Stimulated activated CD4-positive, alpha-beta T cell treated with anti-CD3 and anti-CD28 coated beads, Interleukin-12 subunit alpha, Interleukin-12 subunit beta, amount 100 ng/mL, for 4 hours (primary cell): ENCODE measurements around the gene P2RY2.
"Not testable (repeated sequence)": the region's sequence is repeated elsewhere in the genome, so short reads cannot be mapped to it uniquely, and the experiment has no call there.

Experiments
- DNase-seq: peaks from one replicate; pipeline ENCODE4 v3.0.0-alpha.2; 2020

The P2RY2 gene

DNA sequence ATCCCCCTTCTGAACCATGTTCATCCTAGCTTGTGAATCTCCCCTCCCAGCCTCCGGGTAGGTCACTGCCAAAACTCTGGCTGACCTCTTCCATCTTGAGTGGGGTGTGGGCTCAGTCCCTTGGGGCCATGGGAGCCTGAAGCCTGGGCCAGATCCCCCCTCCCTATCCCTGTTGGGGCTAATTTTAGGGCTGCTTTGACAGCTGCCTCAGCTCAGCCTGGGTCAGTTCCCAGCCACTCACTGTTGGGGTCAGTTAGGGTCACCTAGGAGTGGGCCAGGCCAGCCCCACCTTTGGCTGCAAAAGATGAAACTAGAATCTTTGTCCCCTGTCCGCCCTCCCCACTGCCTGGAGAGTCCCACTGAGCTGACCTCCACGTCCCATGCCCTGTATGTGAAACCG, 29.8 kb upstream of the P2RY2 start:
- no peak for DNase-seq

DNA sequence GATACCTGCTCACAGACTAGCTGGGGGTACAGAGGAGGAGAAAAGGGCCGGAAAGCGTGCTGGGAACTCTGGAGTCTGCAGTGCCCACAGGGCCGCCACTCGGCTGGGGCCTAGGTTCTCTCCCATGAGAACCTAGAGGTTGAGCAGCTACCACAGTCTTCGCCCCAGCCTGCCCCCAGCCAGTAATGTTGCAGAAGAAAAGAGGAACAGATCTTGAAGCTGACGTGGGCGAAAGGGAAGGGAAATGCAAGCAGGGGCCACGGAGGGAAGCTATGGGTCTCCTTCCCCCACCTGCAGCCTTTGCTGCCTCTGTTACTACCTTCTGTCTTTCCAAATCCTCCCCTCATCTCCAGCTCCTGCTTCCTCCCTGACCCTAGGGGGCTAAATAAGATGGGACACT, 28.8 kb upstream of the P2RY2 start:
- no peak for DNase-seq

DNA sequence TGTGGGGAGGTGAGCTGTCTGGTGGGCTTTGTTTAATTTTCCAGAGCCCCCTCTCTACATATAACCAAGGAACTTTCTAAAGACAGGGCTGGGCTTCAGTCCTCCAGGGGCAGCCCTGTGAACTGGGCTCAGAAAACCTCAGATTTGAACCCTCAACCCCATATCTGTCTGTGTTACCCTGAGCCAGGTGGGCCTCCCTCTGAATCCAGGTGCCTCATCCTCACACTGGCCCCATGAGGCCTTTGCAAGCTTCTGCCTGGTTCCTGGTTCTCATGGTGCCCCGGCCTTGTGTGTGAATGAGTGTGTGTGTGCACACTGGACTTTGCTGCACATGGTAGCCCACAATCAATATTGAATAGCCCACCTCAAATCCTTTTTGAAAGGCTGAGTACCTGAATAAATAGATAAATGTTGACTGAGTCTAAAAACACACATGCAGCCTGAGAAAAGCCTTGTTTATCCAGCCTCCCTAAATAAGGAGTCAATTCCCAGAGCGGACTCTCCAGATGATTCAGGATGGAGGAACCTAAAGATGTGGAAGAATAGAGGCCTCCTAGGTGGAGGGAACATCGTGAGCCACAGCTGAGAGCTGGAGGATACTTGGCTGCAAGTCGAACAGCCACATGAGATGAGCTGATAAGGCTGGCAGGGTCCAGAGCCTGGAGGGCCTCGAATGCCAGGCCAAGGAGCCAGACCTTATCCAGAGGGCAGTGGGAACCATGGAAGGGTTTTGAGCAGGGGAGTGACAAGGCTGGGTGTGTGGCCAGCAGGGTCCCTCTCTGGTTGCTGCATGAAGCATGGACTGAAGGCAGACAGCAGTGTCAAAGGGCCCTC, 28.1 kb upstream of the P2RY2 start:
- no peak for DNase-seq

DNA sequence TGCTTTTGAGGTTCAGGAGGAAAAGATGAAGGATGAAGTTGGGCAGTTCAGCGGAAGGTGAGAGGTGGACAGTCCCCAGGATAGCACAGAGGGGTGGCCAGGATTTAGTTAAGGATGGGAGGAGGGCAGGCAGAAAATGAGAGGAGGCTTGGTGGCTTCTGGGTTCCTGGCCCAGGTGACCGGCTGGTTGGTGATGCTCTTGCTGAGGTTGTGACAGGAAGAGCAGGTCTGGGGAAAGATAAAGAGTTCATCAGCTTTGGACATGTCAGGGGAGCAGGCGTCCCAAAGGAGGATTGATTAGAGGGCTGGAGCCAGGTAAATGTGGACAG, 27.6 kb upstream of the P2RY2 start:
- no peak for DNase-seq

DNA sequence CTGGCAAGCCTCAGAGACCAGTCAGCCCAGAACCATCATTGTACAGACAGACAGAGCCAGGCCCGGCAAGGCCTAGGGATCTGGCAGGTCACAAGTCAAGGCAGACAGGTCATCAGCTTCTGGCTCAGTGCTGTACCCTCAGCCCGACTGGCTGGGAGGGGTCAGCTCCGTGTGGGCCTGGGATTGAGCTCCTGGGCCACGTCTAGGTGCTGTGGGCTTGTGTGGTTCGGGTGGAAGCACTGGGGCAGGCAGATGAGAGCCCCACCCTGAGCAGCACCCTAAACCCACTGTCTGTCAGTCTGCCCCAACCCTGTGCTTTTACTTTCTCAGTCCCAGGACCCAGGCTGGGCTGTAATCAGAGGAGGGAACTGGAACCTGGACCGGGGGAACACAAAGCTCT, 26.9 kb upstream of the P2RY2 start:
- DNase-seq = no peak

DNA sequence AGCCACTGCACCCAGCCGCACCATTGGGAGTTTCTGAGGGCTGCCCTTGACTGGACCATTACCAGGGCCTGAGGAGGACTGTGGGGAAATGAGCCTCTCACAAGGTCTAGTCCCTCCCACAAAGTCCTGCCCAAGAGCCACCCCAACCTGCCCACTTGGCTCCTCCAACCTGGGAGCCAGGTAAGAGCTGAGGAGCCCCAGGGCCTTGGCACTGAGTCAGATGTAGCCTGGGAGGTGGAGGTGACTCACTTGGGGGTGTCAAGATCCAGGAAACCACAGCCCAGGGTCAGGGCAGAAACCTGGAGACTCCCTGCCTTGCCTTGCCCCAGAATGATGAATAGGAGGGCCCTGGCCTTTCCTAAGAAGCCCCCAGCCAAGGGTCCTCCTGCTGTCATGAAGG, 25.8 kb upstream of the P2RY2 start:
- DNase-seq = no peak

DNA sequence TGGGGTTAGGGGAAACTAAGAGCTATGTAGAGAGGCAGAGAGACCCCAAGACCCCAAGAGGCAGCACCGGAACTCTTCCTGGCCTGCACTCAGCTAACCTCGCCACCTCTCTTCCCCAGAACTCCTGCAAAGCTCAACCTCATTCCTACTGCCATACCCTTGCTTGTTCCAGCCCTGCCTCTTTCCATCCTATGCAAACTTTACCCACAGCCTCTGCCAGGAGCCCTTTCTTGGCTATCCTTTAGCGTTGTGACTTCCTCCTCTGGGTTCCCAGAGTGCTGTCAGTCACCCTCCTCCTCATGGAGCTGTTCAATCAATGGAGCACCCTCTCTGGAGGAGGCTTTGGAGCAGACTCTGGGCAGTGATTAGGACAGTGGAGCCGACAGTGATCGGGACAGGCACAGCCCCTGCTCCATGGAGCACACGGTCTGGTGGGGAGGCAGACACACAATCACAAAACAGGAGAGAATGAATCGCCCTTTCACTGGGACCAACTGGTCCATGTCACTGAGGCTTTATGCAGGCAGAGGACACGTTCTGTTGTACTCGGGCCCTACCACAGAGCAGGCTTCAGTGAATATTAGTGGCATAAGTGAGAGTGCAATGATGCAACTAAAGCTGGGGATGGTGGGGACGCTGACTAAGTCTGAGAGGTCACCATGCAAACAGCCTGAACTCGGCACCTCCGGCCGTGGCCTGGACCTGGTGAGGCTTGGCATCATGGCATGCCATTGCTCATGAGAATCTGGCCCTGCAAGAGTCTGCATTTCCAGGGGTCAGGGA, 24.6 kb upstream of the P2RY2 start:
- no peak for DNase-seq

DNA sequence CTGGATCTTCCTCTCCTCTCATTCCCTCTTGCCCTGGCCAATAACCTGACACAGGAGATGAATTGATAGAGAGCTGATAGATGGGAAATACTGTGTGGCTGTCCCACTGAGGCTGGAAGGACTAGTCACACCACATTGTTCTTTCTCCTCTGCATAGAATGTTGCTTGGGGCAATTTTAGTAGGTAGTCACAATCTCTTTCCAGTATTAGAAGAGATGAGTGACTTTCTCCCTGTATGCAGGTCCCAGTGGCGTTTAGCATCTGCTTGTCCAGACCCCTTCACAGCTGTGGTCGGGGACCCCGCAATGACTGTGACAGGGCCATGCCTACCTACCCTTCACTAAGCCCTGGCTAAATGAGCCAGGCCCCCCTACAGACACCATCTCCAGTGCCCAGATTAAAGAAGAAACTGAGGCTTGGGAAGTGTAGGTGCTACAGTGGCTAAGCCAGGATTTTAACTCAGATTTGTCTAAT, 24.0 kb upstream of the P2RY2 start:
- no peak for DNase-seq

DNA sequence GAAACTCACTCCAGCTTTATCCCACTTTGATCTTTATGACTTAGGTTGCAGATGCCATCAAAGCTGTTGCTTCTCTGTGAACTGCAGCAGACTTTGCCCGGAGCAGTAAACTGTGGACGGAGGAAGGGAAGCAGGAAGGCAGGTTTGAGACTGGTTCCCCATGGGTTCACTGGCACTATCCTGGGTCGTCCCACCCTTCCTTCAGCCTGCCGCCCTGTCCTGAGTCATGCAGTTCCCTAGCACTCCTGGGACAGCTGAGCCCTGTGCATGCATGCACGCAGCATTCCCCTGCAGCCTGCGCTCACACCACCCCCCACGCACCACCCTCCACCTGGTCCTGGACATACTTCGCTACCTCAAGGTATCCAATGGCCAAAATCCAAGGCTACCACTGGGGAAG, 23.5 kb upstream of the P2RY2 start:
- no peak for DNase-seq

DNA sequence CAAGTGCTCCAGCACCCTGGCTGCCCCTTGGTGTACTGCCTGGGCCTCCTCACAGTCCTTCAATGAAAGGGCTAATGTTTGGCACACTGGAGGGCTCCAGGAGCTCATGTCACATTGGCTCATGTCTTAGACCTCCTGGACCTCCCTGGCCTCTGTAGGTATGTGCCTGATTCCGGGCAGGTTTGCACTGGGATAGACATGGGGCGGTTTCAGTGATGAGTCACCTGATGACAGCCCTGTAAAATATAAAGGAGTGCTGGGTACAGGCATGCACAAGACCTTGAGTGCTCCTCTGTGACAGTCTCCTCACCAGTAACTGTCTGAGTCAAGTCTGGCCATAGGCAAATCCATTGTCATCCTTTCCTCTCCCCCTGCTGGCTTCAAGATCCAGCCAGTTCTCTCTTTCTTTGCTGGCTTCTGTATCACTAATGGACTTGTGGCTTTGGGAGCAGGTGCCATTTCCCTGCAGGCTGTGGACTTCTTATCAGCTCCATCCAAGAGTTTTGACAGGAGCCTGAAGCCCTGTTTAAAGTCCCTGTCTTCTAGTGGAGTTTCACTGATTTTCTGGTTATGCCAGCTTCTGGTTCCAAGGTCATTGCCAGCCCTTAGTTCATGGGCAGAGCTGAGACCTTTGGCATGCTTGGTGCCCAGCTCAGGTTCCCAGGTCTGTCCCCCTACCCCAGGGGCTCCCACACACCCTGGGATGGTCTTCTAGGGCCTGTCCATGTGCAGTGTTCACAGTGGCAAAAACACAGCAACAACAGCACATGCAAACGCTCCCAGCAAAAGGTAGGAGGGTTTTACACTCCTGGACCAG, 22.7 kb upstream of the P2RY2 start:
- no peak for DNase-seq

DNA sequence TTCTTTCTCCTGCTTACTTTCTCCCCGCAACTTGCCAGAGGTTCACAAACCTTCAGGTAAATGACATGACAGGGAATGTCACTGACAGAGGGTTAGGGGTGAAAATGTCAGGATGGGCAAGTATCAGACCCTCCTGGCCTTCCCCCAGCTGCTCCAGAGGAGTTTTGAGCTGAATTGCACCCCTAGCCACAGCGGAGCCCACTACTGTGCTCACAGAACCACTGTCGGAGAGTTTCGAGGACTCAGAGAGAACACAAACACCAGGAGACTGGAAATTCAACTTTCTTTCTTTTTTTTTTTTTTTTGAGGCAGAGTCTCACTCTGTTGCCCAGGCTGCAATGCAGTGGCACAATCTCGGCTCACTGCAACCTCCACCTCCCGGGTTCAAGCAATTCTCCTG, 21.5 kb upstream of the P2RY2 start:
- no peak for DNase-seq

DNA sequence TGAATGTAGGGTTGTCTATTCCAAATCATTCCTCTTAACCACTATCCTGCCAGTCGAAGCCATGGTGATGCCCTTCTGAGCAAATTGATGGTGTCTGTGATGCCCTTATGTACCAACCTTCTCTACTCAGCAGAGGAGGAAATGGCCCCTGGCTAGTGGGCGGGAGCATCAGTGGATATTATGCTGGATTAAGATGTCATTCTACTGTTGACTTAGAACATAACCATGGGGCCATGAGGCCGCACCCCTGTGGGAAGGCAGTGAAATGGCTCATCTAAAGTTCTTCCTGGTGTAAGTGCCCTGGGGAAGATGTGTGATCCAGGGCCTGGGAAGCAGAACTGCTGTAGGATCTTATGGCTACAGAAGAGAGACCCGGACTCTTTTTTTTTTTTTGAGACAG, 20.7 kb upstream of the P2RY2 start:
- no peak for DNase-seq

DNA sequence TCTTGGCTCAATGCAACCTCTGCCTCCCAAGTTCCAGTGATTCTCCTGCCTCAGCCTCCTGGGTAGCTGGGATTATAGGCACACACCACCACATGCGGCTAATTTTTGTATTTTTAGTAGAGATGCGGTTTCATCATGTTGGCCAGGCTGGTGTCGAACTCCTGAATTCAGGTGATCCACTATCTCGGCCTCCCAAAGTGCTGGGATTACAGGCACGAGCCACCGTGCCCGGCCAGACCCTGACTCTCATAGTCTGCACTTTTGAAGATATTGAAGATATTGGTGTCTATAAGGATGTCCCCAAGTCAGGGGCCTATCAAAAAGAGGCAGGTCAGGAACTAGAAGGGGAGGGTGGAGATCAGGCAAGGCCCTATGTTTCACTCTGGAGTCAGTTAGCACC, 20.3 kb upstream of the P2RY2 start:
- not testable (repeated sequence) for DNase-seq

DNA sequence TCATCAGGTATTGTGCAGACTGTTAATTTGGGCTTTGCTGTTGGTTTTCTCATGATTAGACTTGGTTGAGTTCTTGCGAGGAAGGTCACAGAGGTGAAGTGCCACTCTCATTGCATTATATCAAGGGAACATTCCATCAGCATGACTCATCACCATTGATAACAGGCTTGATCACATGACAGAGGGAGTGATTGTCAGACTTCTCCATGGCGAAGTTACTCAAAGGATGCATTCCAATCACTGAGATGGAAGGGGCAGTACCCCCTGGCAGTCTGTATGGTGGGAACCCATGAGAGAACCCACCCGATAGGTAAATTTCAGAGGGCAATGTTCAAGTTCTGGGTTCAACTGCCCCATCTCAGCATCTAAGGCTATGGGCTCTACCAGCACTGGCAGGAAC, 19.4 kb upstream of the P2RY2 start:
- DNase-seq = no peak

DNA sequence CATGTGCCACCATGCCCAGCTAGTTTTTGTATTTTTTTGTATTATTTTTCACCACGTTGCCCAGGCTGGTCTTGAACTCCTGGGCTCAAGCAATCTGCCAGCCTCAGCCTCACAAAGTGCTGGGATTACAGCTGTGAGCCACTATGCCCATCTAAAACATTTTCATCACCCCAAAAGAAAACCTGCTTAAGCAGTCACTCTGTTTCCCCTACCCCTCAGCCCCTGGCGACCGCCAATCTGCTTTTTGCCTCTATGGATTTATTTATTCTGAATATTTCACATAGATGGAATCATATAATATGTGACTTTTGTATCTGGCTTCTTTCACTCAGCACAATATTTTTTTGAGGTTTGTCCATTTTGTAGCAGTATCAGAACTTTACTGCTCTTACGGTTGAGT, 18.6 kb upstream of the P2RY2 start:
- no peak for DNase-seq

DNA sequence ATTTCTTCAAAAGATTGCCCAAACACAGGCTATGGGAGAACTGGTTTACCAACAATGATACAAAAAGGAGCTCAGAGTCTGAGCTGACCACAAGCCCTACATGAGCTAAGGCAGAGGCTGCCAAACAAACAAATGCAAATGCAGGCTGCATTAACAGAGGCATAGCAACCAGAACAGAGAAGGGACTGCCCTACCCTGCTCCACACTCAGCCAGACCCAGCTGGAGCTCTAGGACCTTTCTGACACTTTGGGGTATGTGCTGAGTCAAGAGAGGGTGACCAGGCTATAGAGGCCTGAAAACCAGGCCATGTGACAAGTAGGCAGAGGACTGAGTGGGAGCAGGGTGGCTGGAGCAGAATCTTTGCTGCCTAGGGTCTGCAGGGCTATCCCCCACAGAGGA, 17.8 kb upstream of the P2RY2 start:
- no peak for DNase-seq

DNA sequence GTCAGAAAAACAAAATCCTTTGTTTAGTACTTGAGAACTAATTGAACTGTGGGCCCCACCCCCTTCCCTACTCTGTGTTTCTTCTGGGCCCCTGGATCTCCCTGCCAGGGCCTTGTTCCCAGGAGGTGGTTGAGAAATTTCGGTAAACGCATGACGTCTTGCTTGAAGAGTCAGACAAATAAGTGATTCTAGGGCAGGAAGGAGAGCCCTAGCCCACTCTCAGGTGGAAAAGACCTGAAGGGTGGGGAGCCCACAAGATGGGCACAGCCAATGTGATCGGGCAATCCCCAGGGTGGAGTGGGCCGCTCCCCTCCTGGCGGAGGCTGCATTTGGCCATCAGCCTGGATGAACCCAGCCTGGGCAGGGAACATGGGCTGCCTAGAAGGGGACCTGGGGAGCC, 16.8 kb upstream of the P2RY2 start:
- DNase-seq = no peak

DNA sequence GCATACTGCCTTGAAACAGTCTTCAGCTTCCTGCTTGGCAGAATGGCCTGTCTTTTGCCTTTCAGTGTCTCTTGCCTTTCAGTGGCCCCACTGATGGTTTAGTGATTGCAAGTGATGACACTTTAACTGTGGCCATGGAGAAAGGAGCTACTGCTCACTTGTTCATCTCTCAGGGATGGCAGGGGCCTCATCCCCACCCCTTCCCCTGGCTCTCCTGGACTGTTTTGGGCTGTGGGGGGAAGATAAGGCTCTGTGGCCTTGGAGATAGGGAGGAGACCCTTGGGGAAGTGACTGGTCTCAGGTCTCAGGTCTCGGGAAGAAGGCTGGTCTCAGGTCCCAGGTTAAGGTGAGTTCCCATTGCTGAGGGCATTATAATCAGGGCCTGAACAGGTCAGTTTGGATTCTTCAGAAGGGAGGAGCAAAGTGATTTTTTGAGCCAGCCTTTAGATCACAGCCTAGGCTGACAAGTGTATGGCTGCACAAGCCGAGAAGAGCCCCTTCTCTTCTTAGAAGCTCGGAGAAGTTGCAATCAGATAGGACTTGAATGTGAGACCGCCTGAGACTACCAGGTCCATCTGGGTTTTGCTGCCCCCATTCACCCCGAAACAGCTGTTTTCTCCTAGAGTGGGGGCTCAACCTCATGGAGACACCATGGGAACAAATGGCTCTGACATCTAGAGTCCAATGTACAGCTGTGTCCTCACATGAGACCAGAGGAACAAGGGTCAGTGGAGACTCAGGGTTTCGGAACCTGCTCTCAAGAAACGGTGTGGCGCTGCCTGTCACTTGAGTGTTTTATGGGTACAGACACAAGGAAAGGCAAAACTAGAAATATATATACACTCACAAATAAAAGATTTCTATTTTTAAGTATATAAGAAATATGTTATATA, 15.9 kb upstream of the P2RY2 start:
- no peak for DNase-seq

DNA sequence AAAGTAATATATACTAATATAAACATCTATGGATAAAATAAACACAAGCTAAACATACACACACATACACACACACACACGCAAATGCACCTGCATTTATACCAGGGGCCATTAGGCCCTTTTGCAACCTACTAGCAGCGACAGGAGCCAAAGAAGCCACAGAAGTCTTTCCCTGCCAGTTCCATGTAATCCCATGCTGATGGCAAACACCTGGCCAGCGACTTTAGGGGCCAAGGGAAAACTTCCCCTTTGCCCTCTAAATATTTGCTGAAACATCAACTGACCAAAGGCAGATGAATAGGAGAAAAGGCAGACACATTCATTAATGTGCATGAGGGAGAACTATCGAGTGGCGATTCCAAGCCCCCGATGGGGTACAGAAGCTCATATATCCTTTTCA, 14.8 kb upstream of the P2RY2 start:
- DNase-seq = no peak

DNA sequence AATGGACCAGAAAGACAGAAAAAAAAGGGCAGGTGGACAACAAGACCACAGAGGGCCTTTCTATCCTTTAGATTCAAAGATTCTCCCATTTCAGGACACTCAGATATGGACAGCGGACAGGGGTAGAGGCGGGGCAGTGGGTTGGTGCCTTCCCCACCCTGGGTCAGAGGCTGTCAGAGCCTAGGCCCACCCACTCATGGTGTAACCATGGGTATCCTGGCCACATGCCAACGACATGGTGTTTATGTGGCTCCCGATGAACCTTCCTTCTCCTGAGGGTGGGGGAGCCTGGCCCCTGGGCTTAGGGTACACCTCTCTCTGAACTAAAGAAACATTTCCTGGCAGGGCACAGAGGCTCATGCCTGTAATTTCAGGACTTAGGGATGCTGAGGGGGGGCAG, 14.3 kb upstream of the P2RY2 start:
- no peak for DNase-seq

DNA sequence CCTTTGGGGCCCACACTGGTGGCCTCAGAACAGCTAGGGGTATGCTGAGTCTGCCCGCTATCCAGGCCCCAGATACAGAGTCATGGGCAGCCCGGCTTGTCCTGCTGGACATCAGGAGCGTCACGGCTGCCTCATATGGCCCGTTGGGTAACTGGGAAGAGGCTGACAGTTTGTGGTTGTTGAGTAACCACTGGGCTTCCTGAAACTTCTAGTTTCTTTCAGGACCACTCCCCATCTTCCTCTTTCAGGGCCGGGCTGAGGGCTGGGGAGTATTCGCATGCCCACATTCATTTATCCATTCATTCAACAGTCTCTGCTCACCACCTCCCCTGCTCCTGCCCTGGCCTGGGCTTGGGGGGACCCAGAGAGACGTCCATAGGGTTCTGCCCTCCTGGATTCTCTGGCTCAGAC, 13.4 kb upstream of the P2RY2 start:
- no peak for DNase-seq

DNA sequence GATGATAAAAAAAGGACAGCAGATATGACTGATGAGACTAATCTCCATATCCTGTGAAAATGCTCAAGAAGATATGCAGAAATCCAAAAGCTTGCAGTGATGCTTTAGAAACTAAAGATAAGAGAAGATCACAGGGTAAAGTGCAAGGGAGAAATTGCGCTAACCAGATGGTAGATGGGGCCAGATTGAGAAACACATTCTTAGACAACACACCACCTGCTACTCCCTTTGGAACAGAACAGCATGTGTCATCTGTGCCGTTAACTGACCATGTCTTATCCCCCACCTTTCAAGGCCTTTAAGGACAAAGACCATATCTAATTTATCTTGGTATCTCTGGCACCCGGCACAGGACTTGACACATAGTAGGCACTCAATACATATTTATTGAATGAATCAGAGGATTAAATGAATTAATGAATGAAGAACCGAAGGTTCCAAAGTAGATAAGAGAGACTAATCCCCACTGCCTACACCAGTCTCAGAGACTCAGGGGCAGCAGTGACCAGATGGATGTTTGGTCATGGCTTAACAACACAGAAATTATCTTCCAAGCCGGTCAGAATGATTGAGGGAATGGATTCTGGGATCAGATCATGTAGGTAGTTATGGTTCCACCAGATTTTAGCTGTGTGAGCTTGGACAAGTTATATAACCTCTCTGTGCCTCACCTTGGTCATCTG, 12.3 kb upstream of the P2RY2 start:
- no peak for DNase-seq
